Measurements from ENCODE around the gene RPAP3. TPM values are rescaled to one million over a fixed set of nuclear protein-coding genes. Genes with fewer than 3 reads are reported as not detected.

RPAP3 gene
- total and polyA plus RNA-seq, 4 donors = 5.5 to 8.1 (median 8.0) TPM

- H3K4me1 ChIP-seq (ENCODE audit: control insufficient read depth in 4 of 4, insufficient read depth in 4 of 4, low read length in 3 of 4) = no peaks in the 10 kb centered on the region
- H3K36me3 ChIP-seq (ENCODE audit: control insufficient read depth in 4 of 4, insufficient read depth in 3 of 4, low read depth in 1 of 4, low read length in 3 of 4) = no peaks in the 10 kb centered on the region
- H3K9me3 ChIP-seq (ENCODE audit: control insufficient read depth in 4 of 4, low read length in 3 of 4) = peaks cover 0 to 6% (median 4%) of the 10 kb centered on the region in 4 donors
- DNase-seq (ENCODE audit: low spot score) = no peak
- TF ChIP-seq SP1 (IDR thresholded peaks at IDR 0.05) (no peak), TAF1 (conservative IDR thresholded peaks at IDR 0.05) (no peak), GABPA (IDR thresholded peaks at IDR 0.05 in 1 of 2, conservative IDR thresholded peaks at IDR 0.05 in 1 of 2) (no peak), CTCF (IDR thresholded peaks at IDR 0.05; ENCODE audit: low read depth, low read length, missing input control) (no peak), ATF3 (IDR thresholded peaks at IDR 0.05) (no peak), RAD21 (IDR thresholded peaks at IDR 0.05) (no peak), HNF4G (IDR thresholded peaks at IDR 0.05) (no peak), JUND (IDR thresholded peaks at IDR 0.05) (no peak), HNF4A (conservative IDR thresholded peaks at IDR 0.05) (no peak), YY1 (IDR thresholded peaks at IDR 0.05) (no peak), NR2F2 (IDR thresholded peaks at IDR 0.05) (no peak), FOXA2 (IDR thresholded peaks at IDR 0.05) (no peak), ZBTB33 (IDR thresholded peaks at IDR 0.05) (no peak), FOXA1 (IDR thresholded peaks at IDR 0.05) (no peak)
- TF ChIP-seq, protein P1, sequence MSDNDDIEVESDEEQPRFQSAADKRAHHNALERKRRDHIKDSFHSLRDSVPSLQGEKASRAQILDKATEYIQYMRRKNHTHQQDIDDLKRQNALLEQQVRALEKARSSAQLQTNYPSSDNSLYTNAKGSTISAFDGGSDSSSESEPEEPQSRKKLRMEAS (IDR thresholded peaks at IDR 0.05) = no peak
- no peak overlapping the region for H3K9ac ChIP-seq (ENCODE audit: low read depth in 1 of 2, low read length in 2 of 2)
- H3K4me3 ChIP-seq (ENCODE audit: low read depth in 1 of 3, low read length in 3 of 3) = no peak overlapping the region
- H3K27ac ChIP-seq (ENCODE audit: low read depth in 1 of 2, low read length in 2 of 2) = no peak overlapping the region
- no peaks in the 10 kb centered on the region for H3K27me3 ChIP-seq (ENCODE audit: control insufficient read depth in 4 of 4, insufficient read depth in 4 of 4, low read length in 3 of 4)
These were observed 90.1 kb downstream of the RPAP3 start for GRCh38 chr12:47615711-47616110.

GRCh38 chr12:47614521-47614920 is 91.3 kb downstream of the RPAP3 start:
- Histone ChIP-seq H3K36me3 (ENCODE audit: control insufficient read depth in 4 of 4, insufficient read depth in 3 of 4, low read depth in 1 of 4, low read length in 3 of 4) (no peaks in the 10 kb centered on the region), H3K9ac (ENCODE audit: low read depth in 1 of 2, low read length in 2 of 2) (no peak overlapping the region), H3K4me3 (ENCODE audit: low read depth in 1 of 3, low read length in 3 of 3) (no peak overlapping the region), H3K27ac (ENCODE audit: low read depth in 1 of 2, low read length in 2 of 2) (no peak overlapping the region), H3K4me1 (ENCODE audit: control insufficient read depth in 4 of 4, insufficient read depth in 4 of 4, low read length in 3 of 4) (no peaks in the 10 kb centered on the region), H3K27me3 (ENCODE audit: control insufficient read depth in 4 of 4, insufficient read depth in 4 of 4, low read length in 3 of 4) (no peaks in the 10 kb centered on the region), H3K9me3 (ENCODE audit: control insufficient read depth in 4 of 4, low read length in 3 of 4) (peaks cover 0 to 6% (median 4%) of the 10 kb centered on the region in 4 donors)
- WGBS = 60% methylated on average over 2 of the region's 2 CpGs
- TF ChIP-seq CTCF (IDR thresholded peaks at IDR 0.05; ENCODE audit: low read depth, low read length, missing input control) = no peak
- TF ChIP-seq HNF4A (conservative IDR thresholded peaks at IDR 0.05) = no peak
- no peak for TF ChIP-seq FOXA2 (IDR thresholded peaks at IDR 0.05)
- DNase-seq (ENCODE audit: low spot score) = no peak
